Ovary (tissue), 9 donors: Measurements from ENCODE around the gene IL1R2. TPM values are rescaled to one million over a fixed set of nuclear protein-coding genes. Genes with fewer than 3 reads are reported as not detected.
A peak's percentile ranks its signal among the peaks of the same experiment; 100 is the strongest.

Experiments
- DNase-seq, 5 donors: peaks; one replicate each; pipeline ENCODE4 v3.0.0-alpha.2; 2019 to 2020
- H3K27ac ChIP-seq, 2 donors: fragments of 200-600 bp; one replicate each; pipeline versions ENCODE4 v1.5.1 to v1.8.0; 2019 to 2022
- H3K27me3 ChIP-seq: fragments of 200-600 bp; one replicate; pipeline ENCODE4 v1.8.0; 2022
- H3K36me3 ChIP-seq: fragments of 200-600 bp; sonication (generic); one replicate; pipeline ENCODE4 v1.5.1; 2019
- H3K4me1 ChIP-seq: one replicate; pipeline ENCODE4 v1.8.1; 2013; ENCODE audit warnings: mild to moderate bottlenecking, moderate library complexity; ENCODE audit not compliant: insufficient read depth
- H3K4me3 ChIP-seq: fragments of 200-600 bp; sonication (generic); one replicate; pipeline ENCODE4 v1.5.1; 2017
- H3K9me3 ChIP-seq, 2 donors: fragments of 200-600 bp in 1 of 2; sonication (generic) in 1 of 2; one replicate each; pipeline versions ENCODE4 v1.5.1 to v1.8.1; 2013 to 2019; ENCODE audit warnings: mild to moderate bottlenecking in 1 of 2, moderate library complexity in 1 of 2
- CTCF ChIP-seq, 3 donors: fragments of 450-650 bp in 2 of 3; fragments of 200-600 bp in 1 of 3; IDR thresholded peaks; one replicate each; pipeline versions ENCODE4 v1.5.1 to v1.8.0; 2016 to 2022; ENCODE audit warnings: antibody characterized with exemption in 3 of 3, mild to moderate bottlenecking in 1 of 3
- EP300 ChIP-seq: sonication (generic); formaldehyde crosslinking; IDR thresholded peaks from one replicate; pipeline ENCODE4 v1.6.1; 2017; ENCODE audit warnings: antibody characterized with exemption
- POLR2A ChIP-seq: fragments of 450-650 bp; IDR thresholded peaks from one replicate; pipeline ENCODE4 v1.6.1; 2017; ENCODE audit warnings: antibody characterized with exemption, mild to moderate bottlenecking, moderate library complexity
- WGBS, 3 donors: extraction: QIAGEN DNeasy Blood & Tissue Kit in 1 of 3; methylation state at CpG; one replicate each; pipeline versions ENCODE4 v1.1.5 to v1.1.7; 2013 to 2017; 5-methylcytosine and 5-hydroxymethylcytosine counted together
- intact Hi-C, 4 donors: fragments of 100-400 bp; cut with DNase I; formaldehyde crosslinking; loops; one replicate each; pipeline versions ENCODE4 v1.11.0 to v1.15.1; 2022 to 2023
- polyA plus RNA-seq, 2 donors: library from polyadenylated mRNA; stranded (reverse); fragments of 200-250 nt in 1 of 2; fragments of 350-450 nt in 1 of 2; fragmentation: Illumina TruSeq in 1 of 2; extraction: RNeasy Lipid Tissue Mini Kit (QIAGEN cat#74804) in 1 of 2; gene quantifications; one replicate each; pipeline ENCODE4 v1.2.3, GENCODE V29; 2013 to 2014
- total RNA-seq, 7 donors: library from RNA; depleted of rRNA in 2 of 7; stranded (reverse); fragments of >200 nt in 2 of 7; fragmentation: NEBNext Ultra II Directional in 3 of 7; extraction: Animal tissue kit (Norgen Biotek cat#: 25700) in 3 of 7; gene quantifications; one replicate each; pipeline versions ENCODE4 v1.1.0 to v1.2.4, GENCODE V29; 2016 to 2023
- donor health status: DM: no; HTN: no; CAD: no; lungs with moderate emphysema.
- donor health status: DM: no; HTN: no; CAD: no.
- donor health status: Bipolar disorder and iron deficiency.
- donor health status: DM: yes; HTN: yes; CAD: no.
- donor health status: DM: no; HTN: no; CAD: no.
- donor health status: DM: yes; HTN: yes; CAD: no.

IL1R2 gene
- total and polyA plus RNA-seq, 9 donors: 0.15 to 8.7 (median 1.1) TPM

GRCh38 chr2:101986804-101987740 lies 4.7 kb upstream of the IL1R2 start:
- intact Hi-C loops: loop anchor here in 1 of 4 donors (10.0 kb wide), 1 partner anchor 112 kb away; no protein-coding TSS in a partner anchor
- Histone ChIP-seq H3K36me3 (no peaks in the 10 kb centered on the region), H3K9me3 (no peaks in the 10 kb centered on the region), H3K4me3 (no peak overlapping the region), H3K27me3 (no peaks in the 10 kb centered on the region), H3K4me1 (peaks cover 11% of the 10 kb centered on the region), H3K27ac (no peak overlapping the region)
- 31 to 39% (median 32%) methylated on average over 9 of the region's 9 CpGs for WGBS, 3 donors
- TF ChIP-seq EP300 (no peak), POLR2A (no peak), CTCF (IDR thresholded peaks at IDR 0.05) (no peak)
- DNase-seq: peak in 3 of 5 donors; percentile 49 to 66 (median 65)

- no peak for TF ChIP-seq POLR2A
- TF ChIP-seq EP300: no peak
- no peak for TF ChIP-seq CTCF (IDR thresholded peaks at IDR 0.05)
- Histone ChIP-seq H3K27me3 (no peaks in the 10 kb centered on the region), H3K27ac (no peak overlapping the region), H3K9me3 (no peaks in the 10 kb centered on the region), H3K36me3 (no peaks in the 10 kb centered on the region), H3K4me1 (peaks cover 11% of the 10 kb centered on the region), H3K4me3 (no peak overlapping the region)
- WGBS, 3 donors: 77 to 82% (median 78%) methylated on average over 5 of the region's 5 CpGs
- intact Hi-C loops: loop anchor here in 1 of 4 donors (10.0 kb wide), 1 partner anchor 113 kb away; no protein-coding TSS in a partner anchor
- no peak for DNase-seq
Observed at GRCh38 chr2:101987832-101988231, 3.9 kb upstream of the IL1R2 start.

- Histone ChIP-seq H3K27ac (no peak overlapping the region), H3K9me3 (no peaks in the 10 kb centered on the region), H3K27me3 (no peaks in the 10 kb centered on the region), H3K36me3 (no peaks in the 10 kb centered on the region), H3K4me1 (peaks cover 11% of the 10 kb centered on the region), H3K4me3 (no peak overlapping the region)
- intact Hi-C loops: loop anchor here in 1 of 4 donors (10.0 kb wide), 1 partner anchor 114 kb away; no protein-coding TSS in a partner anchor
- DNase-seq: no peak
- 90 to 99% (median 93%) methylated on average over 7 of the region's 7 CpGs for WGBS, 3 donors
- TF ChIP-seq CTCF (IDR thresholded peaks at IDR 0.05) (no peak), EP300 (no peak), POLR2A (no peak)
Observed at GRCh38 chr2:101988541-101988940, 3.2 kb upstream of the IL1R2 start.

GRCh38 chr2:101989740-101990460 lies 1.9 kb upstream of the IL1R2 start:
- Histone ChIP-seq H3K36me3 (no peaks in the 10 kb centered on the region), H3K27me3 (no peaks in the 10 kb centered on the region), H3K27ac (no peak overlapping the region), H3K4me3 (no peak overlapping the region), H3K9me3 (no peaks in the 10 kb centered on the region), H3K4me1 (peaks cover 11% of the 10 kb centered on the region)
- intact Hi-C loops: loop anchor here in 1 of 4 donors (10.0 kb wide), 1 partner anchor 115 kb away; no protein-coding TSS in a partner anchor
- WGBS, 3 donors: 82 to 85% (median 84%) methylated on average over 8 of the region's 8 CpGs
- DNase-seq: no peak
- TF ChIP-seq EP300: no peak
- TF ChIP-seq POLR2A: no peak
- no peak for TF ChIP-seq CTCF (IDR thresholded peaks at IDR 0.05)
